HG03135 (cell line): Measurements from ENCODE around the gene LBX1.

Experiments used
- ATAC-seq: cut with Tn5 transposase; IDR thresholded peaks from one replicate; pipeline ENCODE4 v1.9.1; 2021; ENCODE audit warnings: mild to moderate bottlenecking, moderate library complexity; ENCODE audit not compliant: unreplicated experiment

The LBX1 gene

GRCh38 chr10:101229266-101230182, at the start of gene LBX1:
TSS of gene LBX1 (minus strand) at chr10:101229463. CDS start at chr10:101228815, 648 bp downstream.
- ATAC-seq, result no peak

- ATAC-seq, result no peak
Observed at GRCh38 chr10:101273741-101274140, 44.5 kb upstream of the LBX1 start.

- no peak for ATAC-seq
Observed at GRCh38 chr10:101273330-101273729, 44.1 kb upstream of the LBX1 start.

GRCh38 chr10:101272229-101272868, 43.1 kb upstream of the LBX1 start:
- ATAC-seq, result no peak

GRCh38 chr10:101270763-101271162, 41.5 kb upstream of the LBX1 start:
- ATAC-seq, result no peak

GRCh38 chr10:101267776-101268175, 38.5 kb upstream of the LBX1 start:
- no peak for ATAC-seq

- ATAC-seq, result no peak
Observed at GRCh38 chr10:101267290-101267680, 38.0 kb upstream of the LBX1 start.

GRCh38 chr10:101266381-101267289, 37.4 kb upstream of the LBX1 start:
- no peak for ATAC-seq

GRCh38 chr10:101263150-101263752, 34.0 kb upstream of the LBX1 start:
- no peak for ATAC-seq

GRCh38 chr10:101262147-101262546, 32.9 kb upstream of the LBX1 start:
- ATAC-seq, result no peak

- ATAC-seq, result no peak
Observed at GRCh38 chr10:101261702-101262101, 32.4 kb upstream of the LBX1 start.

- no peak for ATAC-seq
Observed at GRCh38 chr10:101260764-101261481, 31.7 kb upstream of the LBX1 start.

- ATAC-seq, result no peak
Observed at GRCh38 chr10:101258179-101258885, 29.1 kb upstream of the LBX1 start.

- ATAC-seq, result no peak
Observed at GRCh38 chr10:101257491-101257890, 28.2 kb upstream of the LBX1 start.

GRCh38 chr10:101257084-101257483, 27.8 kb upstream of the LBX1 start:
- ATAC-seq, result no peak

- ATAC-seq, result no peak
Observed at GRCh38 chr10:101256387-101256786, 27.1 kb upstream of the LBX1 start.

- no peak for ATAC-seq
Observed at GRCh38 chr10:101250136-101250535, 20.9 kb upstream of the LBX1 start.

- no peak for ATAC-seq
Observed at GRCh38 chr10:101249171-101249581, 19.9 kb upstream of the LBX1 start.

GRCh38 chr10:101246639-101247038, 17.4 kb upstream of the LBX1 start:
- ATAC-seq, result no peak
